Stimulated activated CD8-positive, alpha-beta memory T cell treated with anti-CD3 and anti-CD28 coated beads, Interleukin-15, amount 100 ng/mL, for 1 hour (primary cell): ENCODE measurements around the gene BEX4.
A peak's percentile ranks its signal among the peaks of the same experiment; 100 is the strongest.

Experiments
- DNase-seq: peaks from one replicate; pipeline ENCODE4 v3.0.0-alpha.2; 2020; ENCODE audit warnings: low read depth

Gene BEX4

GRCh38 chrX:103236296-103236695 is 21.4 kb downstream of the BEX4 start:
- no peak for DNase-seq

GRCh38 chrX:103240155-103240554 is 25.2 kb downstream of the BEX4 start:
- DNase-seq = no peak

- DNase-seq = no peak
Observed at GRCh38 chrX:103248553-103248952, 33.6 kb downstream of the BEX4 start.

- no peak for DNase-seq
Observed at GRCh38 chrX:103249805-103250204, 34.9 kb downstream of the BEX4 start.

- DNase-seq = no peak
Observed at GRCh38 chrX:103250977-103251376, 36.1 kb downstream of the BEX4 start.

GRCh38 chrX:103253608-103254007 is 38.7 kb downstream of the BEX4 start:
- DNase-seq = no peak

GRCh38 chrX:103254171-103254824 is 39.4 kb downstream of the BEX4 start:
- no peak for DNase-seq

- peak; percentile 31 for DNase-seq
Observed at GRCh38 chrX:103254921-103255493, 40.1 kb downstream of the BEX4 start, which contains the start of gene TCEAL8. Gene TCEAL8 (minus strand): TSS chrX:103255155. CDS start chrX:103253979, 1,176 bp downstream.

GRCh38 chrX:103256651-103257050 is 41.7 kb downstream of the BEX4 start:
- DNase-seq = no peak

- no peak for DNase-seq
Observed at GRCh38 chrX:103258275-103258674, 43.4 kb downstream of the BEX4 start.
